GM21528 (cell line): ENCODE results near the gene CLDN18.

Source experiments
- ATAC-seq: cut with Tn5 transposase; IDR thresholded peaks from one replicate; pipeline ENCODE4 v1.9.1; 2021; ENCODE audit warnings: mild to moderate bottlenecking, moderate library complexity; ENCODE audit not compliant: unreplicated experiment, low FRiP score

CLDN18 gene

GRCh38 chr3:138023754-138024153, 13.8 kb downstream of the CLDN18 start:
- ATAC-seq: no peak

- no peak for ATAC-seq
Measured at GRCh38 chr3:138025553-138025952, 15.6 kb downstream of the CLDN18 start.

DNA sequence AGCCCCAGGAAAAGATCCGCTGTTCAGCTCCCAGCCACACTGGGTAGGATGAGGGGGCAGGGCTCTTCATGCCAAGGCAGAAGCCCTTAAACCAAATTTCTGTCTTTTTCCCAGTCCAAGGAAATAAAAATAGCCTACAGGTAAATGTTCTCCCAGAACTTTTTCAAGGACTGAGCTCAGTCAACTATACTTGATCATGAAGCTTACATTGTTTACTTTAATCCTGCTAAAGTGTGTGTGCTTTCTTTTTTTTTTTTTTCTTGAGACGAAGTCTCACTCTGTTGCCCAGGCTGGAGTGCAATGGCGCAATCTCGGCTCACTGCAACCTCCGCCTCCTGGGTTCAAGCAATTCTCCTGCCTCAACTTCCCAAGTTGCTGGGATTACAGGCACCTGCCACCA, 17.9 kb downstream of the CLDN18 start:
- no peak for ATAC-seq

DNA sequence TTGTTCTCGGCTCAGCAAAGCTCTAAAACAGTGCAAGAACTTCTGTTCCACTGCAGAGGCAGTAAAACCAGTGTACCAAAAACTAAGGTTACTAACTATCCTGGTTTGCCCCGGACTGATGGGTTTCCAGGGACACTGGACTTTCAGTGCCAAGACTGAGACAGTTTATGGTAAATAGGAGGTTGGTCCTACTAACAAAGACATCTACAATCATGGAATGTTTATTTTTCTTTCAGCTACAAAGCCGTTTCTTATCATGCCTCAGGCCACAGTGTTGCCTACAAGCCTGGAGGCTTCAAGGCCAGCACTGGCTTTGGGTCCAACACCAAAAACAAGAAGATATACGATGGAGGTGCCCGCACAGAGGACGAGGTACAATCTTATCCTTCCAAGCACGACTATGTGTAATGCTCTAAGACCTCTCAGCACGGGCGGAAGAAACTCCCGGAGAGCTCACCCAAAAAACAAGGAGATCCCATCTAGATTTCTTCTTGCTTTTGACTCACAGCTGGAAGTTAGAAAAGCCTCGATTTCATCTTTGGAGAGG, 20.8 kb downstream of the CLDN18 start:
- no peak for ATAC-seq

DNA sequence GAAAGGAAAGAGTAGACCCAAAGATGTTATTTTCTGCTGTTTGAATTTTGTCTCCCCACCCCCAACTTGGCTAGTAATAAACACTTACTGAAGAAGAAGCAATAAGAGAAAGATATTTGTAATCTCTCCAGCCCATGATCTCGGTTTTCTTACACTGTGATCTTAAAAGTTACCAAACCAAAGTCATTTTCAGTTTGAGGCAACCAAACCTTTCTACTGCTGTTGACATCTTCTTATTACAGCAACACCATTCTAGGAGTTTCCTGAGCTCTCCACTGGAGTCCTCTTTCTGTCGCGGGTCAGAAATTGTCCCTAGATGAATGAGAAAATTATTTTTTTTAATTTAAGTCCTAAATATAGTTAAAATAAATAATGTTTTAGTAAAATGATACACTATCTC, 21.6 kb downstream of the CLDN18 start:
- no peak for ATAC-seq

DNA sequence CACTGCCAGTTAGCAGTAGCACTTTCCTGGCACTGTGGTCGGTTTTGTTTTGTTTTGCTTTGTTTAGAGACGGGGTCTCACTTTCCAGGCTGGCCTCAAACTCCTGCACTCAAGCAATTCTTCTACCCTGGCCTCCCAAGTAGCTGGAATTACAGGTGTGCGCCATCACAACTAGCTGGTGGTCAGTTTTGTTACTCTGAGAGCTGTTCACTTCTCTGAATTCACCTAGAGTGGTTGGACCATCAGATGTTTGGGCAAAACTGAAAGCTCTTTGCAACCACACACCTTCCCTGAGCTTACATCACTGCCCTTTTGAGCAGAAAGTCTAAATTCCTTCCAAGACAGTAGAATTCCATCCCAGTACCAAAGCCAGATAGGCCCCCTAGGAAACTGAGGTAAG, 22.6 kb downstream of the CLDN18 start:
- ATAC-seq: peak; percentile 50

DNA sequence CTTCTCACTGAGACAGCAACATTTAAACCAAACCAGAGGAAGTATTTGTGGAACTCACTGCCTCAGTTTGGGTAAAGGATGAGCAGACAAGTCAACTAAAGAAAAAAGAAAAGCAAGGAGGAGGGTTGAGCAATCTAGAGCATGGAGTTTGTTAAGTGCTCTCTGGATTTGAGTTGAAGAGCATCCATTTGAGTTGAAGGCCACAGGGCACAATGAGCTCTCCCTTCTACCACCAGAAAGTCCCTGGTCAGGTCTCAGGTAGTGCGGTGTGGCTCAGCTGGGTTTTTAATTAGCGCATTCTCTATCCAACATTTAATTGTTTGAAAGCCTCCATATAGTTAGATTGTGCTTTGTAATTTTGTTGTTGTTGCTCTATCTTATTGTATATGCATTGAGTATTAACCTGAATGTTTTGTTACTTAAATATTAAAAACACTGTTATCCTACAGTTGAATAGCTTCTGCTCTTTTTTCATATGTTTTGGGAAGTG, 23.3 kb downstream of the CLDN18 start:
- no peak for ATAC-seq

GRCh38 chr3:138034918-138035317, 25.0 kb downstream of the CLDN18 start:
- ATAC-seq: no peak

- no peak for ATAC-seq
Measured at GRCh38 chr3:138036572-138036971, 26.6 kb downstream of the CLDN18 start.

DNA sequence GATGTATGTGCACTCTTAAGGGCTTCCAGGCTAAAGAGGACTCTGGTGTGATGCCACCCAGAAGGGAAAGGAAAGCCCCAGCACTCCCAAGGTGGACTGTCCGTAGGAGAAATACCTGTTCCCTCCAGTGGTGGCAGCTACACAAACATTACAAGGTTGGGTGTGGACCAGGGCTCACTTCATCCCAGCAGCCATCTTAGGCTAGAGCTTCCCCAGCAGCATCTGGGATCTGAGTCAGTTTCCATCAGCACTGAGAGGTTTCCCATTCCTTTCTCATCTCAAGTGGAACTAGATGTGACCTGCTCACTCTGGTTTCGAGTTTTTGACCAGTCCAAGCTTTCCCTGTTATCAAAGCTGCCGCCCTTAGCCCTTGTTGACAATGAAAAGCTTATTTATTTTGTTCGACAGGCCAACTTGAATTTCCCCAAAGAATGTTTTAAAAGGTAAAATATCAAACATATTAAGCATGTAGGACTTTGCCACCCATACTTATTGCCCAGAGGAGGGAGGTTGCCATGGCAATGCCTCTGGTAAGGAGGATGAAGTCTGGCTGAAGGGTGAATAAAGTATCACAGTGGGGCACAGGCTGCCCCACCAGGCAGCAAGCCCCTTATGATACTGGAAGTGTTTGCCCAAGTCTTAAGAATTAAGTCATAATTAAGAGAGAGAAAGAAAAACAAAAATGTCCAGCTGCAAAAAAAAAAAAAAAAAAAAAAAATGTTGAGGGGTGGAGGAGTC, 28.9 kb downstream of the CLDN18 start:
- no peak for ATAC-seq

DNA sequence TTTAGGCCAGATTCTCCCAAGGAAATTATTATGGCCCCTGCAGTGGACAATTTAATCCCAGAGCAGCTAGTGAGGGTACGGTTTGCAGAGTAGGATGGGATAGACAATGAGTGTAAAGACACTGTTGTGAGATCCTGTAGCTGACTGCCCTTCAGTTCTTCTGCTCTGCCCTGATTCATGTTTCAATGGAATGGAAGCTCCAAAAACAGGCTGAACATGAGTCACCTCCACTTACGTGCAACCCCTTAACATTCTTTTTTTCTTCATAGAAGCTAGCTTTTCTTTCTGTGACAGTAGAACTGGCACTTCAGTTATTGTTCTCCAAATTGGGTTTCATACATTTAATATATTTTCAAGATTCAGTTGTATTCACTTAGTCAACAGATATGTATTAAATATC, 32.1 kb downstream of the CLDN18 start:
- ATAC-seq: no peak

DNA sequence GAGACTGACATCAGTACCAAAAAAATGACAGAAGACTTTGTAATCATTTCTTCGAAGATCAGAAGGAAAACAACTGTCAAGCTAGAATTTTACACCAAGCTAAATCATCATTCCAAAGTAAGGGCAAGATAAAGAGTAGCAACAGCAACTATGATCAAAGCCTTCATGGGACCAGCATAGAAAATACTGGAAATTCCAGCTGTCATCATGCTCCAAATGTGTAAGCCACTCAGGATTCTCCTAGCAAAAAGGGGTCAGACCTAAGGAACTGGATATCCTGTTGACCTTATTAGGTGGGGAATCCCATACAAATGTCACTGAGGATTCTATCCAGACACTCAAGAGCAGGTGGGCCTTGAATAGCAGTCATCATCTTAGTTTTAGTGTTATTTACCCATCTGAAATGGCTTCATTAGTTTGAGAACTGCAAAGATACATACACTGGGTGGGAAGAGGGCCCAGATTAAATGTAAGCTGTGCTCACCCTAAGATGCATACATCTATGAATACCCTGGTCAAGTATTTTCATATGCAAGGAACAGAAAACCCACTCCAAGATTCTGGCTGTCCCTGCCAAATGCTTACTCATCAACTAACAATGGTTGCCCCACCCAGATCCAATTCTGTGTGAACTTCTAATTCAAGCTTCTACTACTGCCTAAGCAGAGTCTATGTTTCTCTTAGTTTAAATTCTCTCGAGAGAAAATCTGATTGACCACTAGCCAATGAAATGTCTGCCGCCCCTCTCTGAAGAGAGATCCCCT, 33.5 kb downstream of the CLDN18 start:
- ATAC-seq: no peak

- ATAC-seq: no peak
Measured at GRCh38 chr3:138046085-138046484, 36.1 kb downstream of the CLDN18 start.

DNA sequence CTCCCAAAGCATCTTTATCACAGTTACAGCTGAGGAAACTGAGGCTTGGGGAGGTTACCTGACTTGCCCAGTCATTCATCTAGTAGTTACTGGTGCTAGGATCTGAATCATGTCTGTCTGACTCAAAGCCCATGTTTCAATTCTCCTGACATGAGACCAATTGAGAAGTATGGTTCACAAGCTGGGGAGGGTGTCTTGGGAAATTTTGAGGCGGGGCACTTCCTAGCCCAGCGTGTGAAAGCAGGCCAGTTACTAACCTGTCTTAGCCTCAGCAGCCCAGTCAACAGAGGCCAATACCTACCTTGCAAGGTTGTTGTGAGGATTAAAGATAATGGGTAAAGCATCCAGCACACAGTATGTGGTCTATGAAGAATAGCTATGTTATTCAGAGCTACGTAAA, 37.0 kb downstream of the CLDN18 start:
- ATAC-seq: no peak

GRCh38 chr3:138047596-138048158, 37.7 kb downstream of the CLDN18 start:
- ATAC-seq: no peak

GRCh38 chr3:138049157-138049919, 39.4 kb downstream of the CLDN18 start:
- no peak for ATAC-seq

- peak; percentile 60 for ATAC-seq
Measured at GRCh38 chr3:138051947-138052802, 42.2 kb downstream of the CLDN18 start.

DNA sequence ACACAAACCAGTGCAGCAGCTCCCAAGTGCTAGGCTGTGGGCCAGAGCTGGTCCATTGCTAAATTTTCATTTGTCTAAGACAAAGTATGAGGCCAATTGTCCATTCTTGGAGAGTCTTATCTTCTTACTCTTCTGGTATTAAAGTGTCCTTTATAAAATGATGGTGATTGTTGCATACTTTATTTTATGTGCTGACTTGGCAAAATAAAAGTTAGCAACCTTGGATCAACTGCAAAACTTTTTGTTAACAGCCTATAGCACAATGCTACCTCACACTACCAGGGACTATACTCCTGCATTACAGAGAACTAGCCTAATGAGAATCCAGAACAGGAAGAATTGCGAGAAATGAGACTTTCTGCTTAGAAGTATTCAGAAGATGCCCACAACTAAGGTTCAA, 44.1 kb downstream of the CLDN18 start:
- no peak for ATAC-seq

DNA sequence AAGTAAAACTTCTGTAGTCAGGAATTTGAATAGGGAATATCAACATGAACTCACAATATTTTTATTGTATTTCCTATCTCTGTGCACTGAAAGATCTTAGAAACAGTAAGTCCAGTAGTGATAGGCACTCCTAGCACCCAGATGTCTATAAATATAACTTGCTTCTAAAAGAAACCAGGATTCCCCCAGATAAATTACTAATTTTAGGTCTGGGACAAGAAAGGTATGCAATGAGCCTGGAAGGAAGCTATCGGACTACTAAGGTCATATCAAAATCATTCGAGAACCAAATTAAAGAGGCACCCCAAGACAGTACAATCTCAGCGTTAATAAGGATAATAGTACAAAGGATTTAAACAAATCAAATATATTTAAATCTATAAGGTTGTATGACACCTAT, 47.4 kb downstream of the CLDN18 start:
- no peak for ATAC-seq

GRCh38 chr3:138059261-138059660, 49.3 kb downstream of the CLDN18 start:
- no peak for ATAC-seq
